Hematopoietic multipotent progenitor cell (in vitro differentiated cells): ENCODE results near the gene ATAD3A. TPM values are rescaled to one million over a fixed set of nuclear protein-coding genes. Genes with fewer than 3 reads are reported as not detected.
"Not testable (repeated sequence)": the region's sequence is repeated elsewhere in the genome, so short reads cannot be mapped to it uniquely, and the experiment has no call there.

ENCODE experiments used
- DNase-seq, 3 donors: peaks; one replicate each; pipeline ENCODE4 v3.0.0-alpha.2; 2011 to 2015; ENCODE audit warnings: low read depth in 2 of 3, low spot score in 2 of 3
- total RNA-seq: library from RNA; depleted of rRNA; stranded (reverse); fragments of >200 nt; gene quantifications from one replicate; pipeline ENCODE4 v1.2.3, GENCODE V29; 2012

Gene ATAD3A
- total RNA-seq, 1 donor, result 28.8 TPM

DNA sequence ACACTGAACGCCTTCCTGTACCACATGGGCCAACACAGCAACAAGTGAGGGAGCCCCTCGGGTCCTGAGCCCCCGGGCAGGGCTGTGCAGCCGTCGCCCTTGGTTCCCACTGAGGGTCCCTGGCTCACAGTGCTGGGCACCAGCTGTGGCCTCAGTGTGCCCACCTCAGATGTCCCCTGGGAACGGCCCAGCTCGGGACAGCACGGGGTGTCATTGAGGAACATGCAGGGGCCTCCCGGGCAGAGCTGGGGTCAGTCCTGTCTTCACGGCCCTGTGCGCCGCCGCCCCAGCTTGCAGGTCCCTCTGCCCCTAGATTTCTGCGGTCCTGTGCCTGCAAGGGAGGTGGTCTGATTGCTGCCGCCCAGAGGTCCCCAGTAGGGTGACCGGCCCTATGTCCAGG lies 22.7 kb upstream of the ATAD3A start:
- no peak for DNase-seq

DNA sequence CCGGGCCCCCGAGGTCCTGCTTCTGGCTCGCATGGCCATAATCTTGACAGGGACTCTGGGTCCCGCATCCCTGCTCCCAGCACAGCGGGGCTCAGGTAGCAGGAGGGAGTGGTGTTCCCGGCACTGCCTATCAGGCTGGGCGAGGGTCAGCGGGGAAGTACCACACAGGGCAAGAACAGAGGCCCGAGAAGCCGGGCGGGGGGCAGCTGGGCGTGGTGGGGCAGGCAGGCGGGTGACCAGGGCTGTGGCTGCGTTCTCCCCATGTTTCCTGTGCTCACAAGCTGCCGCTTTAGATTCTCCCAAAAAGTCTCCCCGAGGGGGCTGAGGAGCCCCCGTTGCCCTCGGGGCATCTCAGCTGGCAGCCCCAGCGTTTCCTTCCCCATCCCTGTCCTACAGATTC lies 22.1 kb upstream of the ATAD3A start:
- DNase-seq, result no peak

DNA sequence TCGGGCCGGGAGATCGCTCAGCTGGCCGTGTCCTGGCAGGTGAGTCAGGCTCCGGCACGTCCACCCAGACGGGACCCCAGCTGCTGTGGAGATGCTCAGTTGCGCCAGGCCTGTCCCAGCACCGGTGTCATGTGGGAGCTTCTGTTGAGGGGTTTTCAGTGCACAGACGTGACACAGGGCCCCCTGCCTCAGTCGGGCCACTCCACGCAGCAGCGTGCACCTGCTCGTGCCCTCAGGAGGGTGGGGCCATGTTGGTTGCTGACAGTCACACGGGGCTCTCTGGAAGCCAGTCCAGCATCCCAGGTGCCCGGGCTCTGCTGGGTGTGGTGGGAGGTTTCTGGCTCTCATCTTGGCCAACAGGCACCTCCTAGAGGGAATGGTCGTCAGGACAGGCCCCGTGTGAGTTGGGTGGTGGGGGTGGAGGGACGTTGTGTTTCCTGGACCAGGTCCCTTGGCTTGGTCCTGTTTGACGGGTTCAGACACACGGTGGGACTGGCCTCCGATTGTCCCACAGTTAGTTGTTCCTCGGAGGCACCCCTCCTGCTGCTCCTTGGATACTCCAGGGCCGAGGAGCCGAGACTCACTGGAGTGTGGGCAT lies 21.2 kb upstream of the ATAD3A start:
- DNase-seq, result no peak

DNA sequence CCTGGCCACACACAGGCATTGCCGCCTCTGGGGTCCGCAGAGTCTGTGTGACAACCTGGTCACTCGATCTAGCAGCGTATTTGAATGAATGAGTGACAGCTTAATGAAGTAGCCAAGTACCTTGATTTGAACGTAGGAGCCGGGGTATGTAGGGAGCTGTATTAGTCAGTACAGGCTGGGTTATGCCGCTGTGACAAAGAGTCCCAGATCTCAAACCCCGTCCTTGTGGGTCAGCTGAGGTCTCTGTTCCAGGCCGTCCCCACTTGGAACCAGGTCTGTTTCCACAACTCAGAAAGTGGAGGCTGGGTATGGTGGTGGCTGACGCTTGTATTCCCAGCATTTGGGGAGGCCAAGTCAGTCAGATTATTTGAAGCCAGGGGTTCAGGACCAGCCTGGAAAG lies 20.4 kb upstream of the ATAD3A start:
- no peak for DNase-seq

DNA sequence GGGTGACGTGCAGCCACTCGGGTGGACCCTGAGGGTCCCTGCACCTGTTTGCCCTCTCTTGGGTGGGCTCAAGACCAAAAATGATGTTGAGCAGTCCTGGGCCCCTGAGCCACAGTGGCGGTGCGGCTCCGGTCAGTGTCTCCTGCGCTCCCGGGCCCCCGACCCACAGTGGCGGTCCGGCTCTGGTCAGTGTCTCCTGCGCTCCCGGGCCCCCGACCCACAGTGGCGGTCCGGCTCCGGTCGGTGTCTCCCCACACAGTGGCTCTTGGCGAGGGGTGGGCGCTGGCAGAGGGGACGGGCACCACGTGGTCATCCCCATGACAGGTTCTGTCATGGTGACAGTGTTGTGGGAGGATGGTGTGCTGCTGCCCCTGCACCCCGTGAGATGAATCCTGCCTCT lies 17.7 kb upstream of the ATAD3A start:
- not testable (repeated sequence) for DNase-seq

DNA sequence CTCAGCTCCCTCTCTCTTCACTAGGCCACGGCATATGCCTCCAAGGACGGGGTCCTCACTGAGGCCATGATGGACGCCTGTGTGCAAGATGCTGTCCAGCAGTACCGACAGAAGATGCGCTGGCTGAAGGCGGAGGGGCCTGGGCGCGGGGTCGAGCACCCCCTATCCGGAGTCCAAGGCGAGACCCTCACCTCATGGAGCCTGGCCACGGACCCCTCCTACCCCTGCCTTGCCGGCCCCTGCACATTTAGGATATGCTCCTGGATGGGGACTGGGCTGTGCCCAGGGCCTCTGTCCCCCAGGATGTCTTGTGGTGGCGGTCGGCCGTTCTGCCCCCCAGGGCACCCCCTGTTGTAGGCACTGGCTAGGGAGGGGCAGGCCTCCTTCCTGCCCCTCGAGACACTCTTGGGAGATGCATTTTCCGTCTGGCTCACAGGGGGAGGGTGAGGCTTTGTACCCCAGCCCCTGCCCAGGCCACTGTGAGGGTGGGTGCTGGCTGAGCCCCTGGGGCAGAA lies 16.4 kb upstream of the ATAD3A start:
- not testable (repeated sequence) for DNase-seq

DNA sequence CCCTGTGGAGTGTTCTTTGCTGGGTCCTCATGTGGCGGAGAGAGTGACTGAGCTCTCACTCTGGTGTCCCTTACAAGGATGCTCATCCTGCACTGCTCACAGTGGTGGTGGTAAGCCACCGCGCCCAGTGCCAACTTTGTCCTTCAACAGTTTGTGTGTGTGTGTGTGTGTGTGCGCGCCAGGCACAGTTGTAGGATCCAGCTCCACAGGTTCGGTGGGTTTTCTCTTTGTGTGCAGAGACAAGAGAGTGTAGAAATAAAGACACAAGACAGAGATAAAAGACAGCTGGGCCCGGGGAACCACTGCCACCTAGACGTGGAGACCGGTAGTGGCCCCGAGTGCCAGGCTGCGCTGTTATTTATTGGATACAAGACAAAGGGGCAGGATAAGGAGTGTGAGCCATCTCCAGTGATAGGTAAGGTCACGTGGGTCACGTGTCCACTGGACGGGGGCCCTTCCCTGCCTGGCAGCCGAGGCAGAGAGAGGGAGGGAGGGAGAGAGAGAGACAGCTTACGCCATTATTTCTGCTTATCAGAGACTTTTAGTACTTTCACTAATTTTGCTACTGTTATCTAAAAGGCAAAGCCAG lies 7.1 kb upstream of the ATAD3A start:
- DNase-seq, result peak; percentile 18 to 73 (median 44)

DNA sequence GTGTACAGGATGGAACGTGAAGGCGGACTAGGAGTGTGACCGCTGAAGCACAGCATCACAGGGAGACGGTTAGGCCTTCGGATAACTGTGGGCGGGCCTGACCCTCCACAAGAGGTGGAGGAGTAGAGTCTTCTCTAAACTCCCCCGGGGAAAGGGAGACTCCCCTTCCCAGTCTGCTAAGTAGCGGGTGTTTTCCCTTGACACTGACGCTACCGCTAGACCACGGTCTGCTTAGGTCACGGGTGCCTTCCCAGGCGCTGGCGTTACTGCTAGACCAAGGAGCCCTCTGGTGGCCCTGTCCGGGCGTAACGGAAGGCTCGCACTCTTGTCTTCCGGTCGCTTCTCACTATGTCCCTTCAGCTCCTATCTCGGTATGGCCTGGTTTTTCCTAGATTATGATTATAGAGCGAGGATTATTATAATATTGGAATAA lies 6.6 kb upstream of the ATAD3A start:
- peak in 1 of 3 donors; percentile 10 for DNase-seq

DNA sequence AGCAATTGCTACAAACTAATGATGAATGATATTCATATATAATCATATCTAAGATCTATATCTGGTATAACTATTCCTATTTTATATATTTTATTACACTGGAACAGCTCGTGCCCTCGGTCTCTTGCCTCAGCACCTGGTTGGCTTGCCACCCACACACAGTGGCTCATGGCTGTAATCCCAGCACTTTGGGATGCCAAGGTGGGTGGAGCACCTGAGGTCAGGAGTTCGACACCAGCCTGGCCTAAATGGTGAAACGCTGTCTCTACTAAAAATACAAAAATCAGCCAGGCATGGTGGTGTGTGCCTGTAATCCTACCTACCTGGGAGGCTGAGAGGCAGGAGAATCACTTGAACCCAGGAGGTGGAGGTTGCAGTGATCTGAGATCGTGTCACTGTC lies 6.2 kb upstream of the ATAD3A start:
- DNase-seq, result not testable (repeated sequence)

DNA sequence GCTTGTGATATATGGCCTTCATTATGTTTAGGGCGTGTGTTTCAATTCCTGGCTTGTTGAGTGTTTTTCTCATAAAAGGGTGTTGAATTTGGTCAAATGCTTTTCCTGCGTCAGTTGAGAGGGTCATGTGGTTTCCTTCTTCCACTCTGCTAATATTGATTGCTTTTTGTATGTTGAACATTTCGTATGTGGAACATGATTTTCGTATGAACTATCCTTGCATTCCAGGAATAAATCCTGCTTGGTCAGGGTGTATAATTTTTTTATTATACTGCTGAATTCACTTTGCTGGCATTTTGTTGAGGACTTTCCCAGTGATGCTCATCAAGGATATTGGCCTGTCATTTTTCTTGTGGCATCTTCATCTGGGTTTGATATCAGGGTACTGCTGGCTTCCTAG lies 4.7 kb upstream of the ATAD3A start:
- no peak for DNase-seq

DNA sequence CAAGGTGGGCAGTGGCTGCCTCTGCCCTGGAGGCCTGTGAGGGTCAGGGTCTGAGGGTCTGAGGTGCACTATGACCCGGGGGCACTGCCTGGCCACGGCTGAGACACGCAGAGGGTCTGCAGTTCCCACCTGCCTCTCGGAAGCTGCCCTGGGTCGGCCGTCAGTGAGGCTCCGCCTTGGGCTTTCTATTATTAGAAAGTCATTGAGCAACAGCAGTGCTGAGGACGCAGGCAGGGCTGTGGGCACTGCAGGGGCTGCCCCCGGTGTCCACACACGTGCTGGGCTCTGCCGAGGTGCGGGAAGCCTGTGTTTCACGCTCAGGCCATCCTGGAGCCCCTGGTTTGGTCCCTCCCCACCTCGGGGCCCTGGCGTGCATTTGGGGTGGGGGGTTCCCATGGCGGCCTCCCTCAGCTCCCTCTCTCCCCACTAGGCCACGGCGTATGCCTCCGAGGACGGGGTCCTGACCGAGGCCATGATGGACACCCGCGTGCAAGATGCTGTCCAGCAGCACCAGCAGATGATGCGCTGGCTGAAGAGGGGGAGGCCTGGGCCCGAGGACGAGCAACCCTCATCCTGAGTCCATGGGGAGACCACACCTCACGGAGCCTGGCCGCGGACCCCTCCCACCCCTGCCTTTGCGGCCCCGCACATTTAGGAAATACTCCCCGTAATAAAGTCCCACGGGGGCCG lies 3.0 kb upstream of the ATAD3A start:
- DNase-seq, result not testable (repeated sequence)

DNA sequence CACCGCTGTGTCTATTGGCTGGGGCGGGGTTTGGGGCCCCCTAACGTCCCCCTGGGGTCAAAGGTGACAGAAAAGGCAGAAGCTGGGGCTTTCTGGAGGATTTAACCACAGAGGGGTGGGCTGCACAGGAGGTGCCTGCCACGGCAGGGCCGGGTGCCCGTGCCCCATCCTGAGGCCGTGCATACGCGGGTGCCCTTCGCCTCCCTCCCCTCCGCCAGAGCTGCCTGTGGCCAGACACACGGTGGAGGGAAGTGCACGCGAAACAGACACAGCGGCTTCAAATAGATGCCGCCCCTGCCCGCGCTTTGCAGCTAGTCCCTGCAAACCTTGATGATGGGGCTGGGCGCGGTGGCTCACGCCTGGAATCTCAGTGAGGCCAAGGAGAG lies 2.5 kb upstream of the ATAD3A start:
- not testable (repeated sequence) for DNase-seq

DNA sequence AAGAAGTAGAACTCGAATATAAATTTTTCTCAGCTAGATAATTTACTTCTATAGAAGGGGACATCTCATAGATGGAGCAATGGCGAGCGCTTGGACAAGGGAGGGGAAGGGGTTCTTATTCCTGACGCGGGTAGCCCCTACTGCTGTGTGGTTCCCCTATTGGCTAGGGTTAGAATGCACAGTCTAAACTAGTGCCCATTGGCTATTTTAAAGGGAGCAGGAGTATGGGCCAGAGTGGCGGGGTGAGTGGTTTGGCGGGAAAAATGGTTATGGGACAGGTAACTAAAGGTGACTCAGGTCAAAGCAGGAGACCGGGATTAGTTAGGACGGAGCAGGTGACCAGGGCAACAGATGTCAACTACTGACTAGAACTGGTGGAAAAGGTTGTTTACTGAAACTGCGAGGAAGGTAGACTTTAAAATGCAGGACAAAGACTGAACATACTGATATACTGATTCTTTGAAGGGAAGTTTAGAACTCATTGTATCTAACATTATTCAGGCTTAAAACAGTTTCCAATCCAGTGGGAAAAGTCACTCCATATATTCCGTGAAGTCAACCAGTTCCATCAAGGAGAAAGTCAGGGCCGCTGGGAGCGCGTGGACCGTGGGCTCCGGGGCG lies 940 bp upstream of the ATAD3A start:
- DNase-seq, result peak in 2 of 3 donors; percentile 24 to 31

DNA sequence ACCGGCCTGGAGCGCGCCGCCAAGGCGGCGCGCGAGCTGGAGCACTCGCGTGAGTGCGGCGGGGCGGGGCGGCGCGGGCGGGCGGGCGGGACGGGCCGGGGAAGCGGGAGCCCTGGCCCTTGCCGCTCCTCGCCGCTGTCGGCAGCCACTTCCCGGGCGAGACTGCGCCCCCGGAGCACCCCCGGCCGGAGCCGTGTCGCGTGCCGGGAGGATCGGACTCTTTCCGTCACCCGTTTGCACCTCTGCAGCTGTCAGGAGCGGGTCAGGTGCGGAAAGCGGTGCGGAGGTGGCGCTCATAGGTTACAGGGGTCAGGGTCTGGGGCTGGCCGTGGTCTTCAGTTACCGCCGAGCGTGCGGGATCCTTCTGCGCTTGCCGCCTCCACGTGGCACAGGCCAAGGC lies 463 bp downstream of the ATAD3A start:
- not testable (repeated sequence) for DNase-seq

DNA sequence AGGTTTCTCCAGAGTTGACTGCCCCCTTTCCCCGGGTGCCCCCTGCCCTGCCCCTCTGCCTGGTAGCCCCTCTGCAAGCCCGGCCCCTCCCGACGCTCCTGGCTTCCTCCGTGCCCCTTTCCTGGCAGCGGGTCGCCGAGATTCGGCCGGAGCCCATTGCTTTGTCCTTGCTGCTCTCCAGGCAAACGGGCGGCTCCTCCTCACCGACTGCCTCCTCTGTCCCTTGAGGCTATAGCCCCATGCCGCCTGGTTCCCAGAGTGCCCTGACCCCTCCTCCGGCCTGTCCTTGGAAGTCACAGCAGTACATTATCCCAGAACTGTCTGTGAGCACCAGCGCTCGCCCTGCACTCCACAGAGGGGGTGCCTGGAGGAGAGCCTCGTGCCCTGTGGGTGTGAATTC lies 1.7 kb downstream of the ATAD3A start:
- not testable (repeated sequence) for DNase-seq

DNA sequence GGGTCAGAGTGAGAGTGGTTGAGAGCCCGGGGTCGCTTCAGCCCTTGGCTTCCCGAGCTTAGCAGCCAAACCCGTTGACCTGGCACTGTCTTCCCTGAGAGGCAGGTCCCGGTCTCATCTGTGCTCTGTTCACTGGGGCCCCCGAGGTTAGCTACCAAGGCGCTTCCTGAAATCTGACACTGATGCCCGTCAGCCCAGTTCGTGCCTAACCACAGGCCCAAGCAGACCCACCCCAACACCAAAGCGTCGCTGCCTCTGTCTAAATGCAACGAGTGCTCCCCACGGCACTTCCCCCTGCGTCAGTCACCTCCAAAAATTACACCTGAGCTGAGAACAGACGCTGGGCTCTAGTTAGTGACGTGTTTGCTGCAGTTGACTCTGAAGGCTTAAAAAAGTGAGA lies 2.4 kb downstream of the ATAD3A start:
- not testable (repeated sequence) for DNase-seq

DNA sequence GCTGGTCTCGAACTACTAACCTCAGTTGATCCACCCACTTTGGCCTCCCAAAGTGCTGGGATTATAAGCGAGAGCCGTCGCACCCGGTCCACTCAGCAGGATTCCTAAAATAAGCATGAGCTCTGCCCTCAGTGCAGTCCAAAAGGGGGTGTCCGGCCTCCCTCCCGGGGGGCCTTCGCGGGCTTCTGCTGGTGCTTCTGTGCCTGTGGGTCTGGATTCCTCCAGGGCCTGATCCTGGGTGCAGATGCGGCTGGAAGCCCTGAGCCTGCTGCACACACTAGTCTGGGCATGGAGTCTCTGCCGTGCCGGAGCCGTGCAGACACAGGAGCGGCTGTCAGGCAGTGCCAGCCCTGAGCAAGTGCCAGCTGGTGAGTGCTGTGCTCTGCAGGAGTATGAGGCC lies 5.0 kb downstream of the ATAD3A start:
- DNase-seq, result not testable (repeated sequence)

DNA sequence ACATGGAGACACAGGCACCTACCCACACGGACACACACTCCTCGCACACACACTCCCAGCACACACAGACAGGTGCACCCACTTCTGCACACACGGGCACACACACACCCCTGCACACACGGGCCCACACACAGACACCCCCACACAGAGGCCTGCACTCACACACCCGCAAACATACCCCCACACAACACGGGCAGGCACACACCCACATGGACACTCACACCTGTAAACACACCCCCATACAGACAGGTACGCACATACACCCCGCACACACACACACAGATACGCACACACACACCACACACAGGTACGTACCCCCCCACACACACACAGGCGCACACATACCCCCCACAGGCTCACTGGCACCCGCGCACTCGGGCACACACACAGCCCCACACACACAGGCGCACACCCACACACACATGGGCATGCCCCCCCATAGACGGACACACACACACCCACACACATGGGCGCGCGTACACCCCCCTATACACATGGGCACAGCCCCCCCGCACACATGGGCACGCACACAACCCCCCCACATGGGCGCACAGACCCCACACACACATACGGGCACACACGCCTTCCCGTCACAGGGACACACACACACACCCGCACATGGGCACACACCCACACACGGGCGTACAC lies 6.1 kb downstream of the ATAD3A start:
- no peak for DNase-seq

DNA sequence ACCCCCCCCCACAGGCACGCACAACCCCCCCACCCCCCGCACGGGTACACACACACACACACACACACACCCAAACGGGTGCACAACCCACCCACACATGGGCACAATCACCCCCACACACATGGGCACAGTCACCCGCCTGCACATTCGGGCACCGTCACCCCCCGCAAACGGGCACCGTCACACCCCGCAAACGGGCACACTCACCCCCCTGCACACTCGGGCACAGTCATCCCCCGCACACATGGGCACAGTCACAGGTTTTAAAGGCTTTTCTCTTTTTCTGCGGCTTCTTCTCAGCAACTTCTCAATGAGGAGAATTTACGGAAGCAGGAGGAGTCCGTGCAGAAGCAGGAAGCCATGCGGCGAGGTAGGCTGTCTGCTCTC lies 6.7 kb downstream of the ATAD3A start:
- not testable (repeated sequence) for DNase-seq

DNA sequence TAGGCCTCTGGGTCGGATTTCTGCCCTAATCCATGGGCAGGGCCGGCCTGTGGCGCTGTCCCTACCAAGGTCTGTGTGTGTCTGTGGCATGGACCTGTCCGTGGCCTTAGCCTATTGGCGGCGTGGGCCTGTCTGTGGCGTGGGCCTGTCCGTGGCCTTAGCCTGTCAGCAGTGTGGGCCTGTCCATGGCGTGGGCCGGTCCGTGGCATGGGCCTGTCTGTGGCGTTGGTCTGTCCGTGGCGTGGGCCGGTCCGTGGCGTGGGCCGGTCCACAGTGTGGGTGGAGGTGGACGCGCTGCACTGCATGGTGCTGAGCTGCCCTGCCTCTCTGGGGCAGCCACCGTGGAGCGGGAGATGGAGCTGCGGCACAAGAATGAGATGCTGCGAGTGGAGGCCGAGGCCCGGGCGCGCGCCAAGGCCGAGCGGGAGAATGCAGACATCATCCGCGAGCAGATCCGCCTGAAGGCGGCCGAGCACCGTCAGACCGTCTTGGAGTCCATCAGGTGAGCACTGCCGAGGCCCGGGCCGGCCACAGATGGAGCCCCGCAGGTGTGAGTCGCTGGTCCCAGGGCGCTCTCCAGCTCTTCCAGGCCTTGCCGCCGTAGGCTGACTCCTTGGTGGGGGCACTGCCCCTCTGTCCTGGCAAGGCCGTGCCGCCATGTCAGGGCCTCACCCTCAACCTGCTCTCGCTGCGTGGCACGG lies 8.0 kb downstream of the ATAD3A start:
- DNase-seq, result not testable (repeated sequence)
